Endometrial microvascular endothelial cells (primary cell): ENCODE results near the gene SF3B6. TPM values are rescaled to one million over a fixed set of nuclear protein-coding genes. Genes with fewer than 3 reads are reported as not detected.
"Not testable (repeated sequence)": the region's sequence is repeated elsewhere in the genome, so short reads cannot be mapped to it uniquely, and the experiment has no call there.

ENCODE experiments used
- in situ Hi-C: cut with HindIII; loops from 2 replicates; pipeline ENCODE4 v1.10.0; 2017; ENCODE audit warnings: low sequenced_read_pairs, low pct_unique_long_range_greater_than_20kb; ENCODE audit errors: inconsistent ontology term
- total RNA-seq: library from RNA; depleted of rRNA; stranded (reverse); fragments of >200 nt; gene quantifications from one replicate; pipeline ENCODE4 v1.2.3, GENCODE V29; 2015; ENCODE audit errors: inconsistent ontology term

SF3B6 gene
- total RNA-seq, 1 donor from 2014 or later: 145 TPM

DNA sequence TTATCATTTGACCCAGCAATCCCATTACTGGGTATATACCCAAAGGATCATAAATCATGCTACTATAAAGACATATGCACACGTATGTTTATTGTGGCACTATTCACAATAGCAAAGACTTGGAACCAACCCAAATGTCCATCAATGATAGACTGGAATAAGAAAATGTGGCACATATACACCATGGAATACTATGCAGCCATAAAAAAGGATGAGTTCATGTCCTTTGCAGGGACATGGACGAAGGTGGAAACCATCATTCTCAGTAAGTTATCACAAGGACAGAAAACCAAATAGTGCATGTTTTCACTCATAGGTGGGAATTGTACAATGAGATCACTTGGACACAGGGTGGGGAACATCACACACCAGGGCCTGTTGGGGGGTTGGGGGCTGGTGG is 24.6 kb upstream of the SF3B6 start:
- in situ Hi-C loops: not testable (repeated sequence)

- in situ Hi-C loops: not testable (repeated sequence)
Measured at GRCh38 chr2:24095171-24095677, 19.1 kb upstream of the SF3B6 start.

- in situ Hi-C loops: not testable (repeated sequence)
Measured at GRCh38 chr2:24093270-24093669, 17.1 kb upstream of the SF3B6 start.

DNA sequence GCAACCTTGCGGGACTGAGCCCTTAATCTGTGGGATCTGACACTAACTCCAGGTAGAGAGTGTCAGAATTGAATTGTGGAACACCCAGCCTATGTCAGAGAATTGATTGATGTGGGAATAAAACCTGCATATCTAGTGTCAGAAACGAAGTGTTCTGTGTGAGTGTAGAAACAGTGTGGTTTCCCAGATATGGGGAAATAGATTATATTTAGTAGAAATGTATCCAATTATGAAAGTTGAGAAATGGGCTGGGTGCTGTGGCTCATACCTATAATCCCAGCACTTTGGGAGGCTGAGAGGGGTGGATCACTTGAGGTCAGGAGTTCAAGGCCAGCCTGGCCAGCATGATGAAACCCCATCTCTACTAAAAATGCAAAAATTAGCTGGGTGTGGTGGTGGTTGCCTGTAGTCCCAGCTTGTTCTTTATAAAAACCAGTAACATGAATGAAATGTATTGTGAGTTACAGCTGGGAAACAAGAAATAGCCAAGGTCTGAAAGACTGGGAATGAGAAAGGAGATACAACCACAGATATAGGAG is 12.8 kb upstream of the SF3B6 start:
- in situ Hi-C loops: no loop called here

DNA sequence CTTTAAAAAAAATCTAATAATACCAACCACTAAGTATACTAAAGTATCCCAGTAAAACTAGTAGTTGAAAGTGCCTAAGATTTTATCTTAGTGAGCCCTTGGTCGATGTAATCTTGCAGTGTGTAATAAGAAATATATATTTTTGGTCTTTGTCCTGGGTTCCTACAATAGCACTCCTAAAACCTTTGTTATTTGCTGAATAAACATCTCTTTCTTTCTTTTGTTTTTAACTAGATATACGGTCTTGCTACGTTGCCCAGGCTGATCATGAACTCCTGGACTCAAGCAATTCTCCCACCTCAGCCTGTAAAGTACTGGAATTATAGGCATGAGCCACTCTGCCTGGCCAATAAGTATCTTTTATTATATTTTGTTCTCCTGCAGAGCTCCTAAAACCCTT is 10.9 kb upstream of the SF3B6 start:
- in situ Hi-C loops: no loop called here

GRCh38 chr2:24086241-24086640 is 10.1 kb upstream of the SF3B6 start:
- in situ Hi-C loops: no loop called here

DNA sequence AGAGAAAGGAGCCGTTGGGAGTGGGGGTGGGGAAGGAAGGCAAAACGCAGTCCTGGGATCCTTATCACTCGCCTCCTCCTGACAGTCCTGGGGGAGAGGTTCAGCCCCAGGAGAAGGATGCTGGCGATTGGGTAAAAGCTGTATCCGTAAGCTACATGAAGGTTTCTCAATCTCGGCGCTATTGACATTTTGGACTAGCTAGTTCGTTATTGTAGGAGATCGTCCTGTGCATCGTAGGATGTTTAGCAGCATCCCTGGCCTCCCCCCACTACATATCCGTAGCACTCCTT is 9.0 kb upstream of the SF3B6 start:
- in situ Hi-C loops: no loop called here

DNA sequence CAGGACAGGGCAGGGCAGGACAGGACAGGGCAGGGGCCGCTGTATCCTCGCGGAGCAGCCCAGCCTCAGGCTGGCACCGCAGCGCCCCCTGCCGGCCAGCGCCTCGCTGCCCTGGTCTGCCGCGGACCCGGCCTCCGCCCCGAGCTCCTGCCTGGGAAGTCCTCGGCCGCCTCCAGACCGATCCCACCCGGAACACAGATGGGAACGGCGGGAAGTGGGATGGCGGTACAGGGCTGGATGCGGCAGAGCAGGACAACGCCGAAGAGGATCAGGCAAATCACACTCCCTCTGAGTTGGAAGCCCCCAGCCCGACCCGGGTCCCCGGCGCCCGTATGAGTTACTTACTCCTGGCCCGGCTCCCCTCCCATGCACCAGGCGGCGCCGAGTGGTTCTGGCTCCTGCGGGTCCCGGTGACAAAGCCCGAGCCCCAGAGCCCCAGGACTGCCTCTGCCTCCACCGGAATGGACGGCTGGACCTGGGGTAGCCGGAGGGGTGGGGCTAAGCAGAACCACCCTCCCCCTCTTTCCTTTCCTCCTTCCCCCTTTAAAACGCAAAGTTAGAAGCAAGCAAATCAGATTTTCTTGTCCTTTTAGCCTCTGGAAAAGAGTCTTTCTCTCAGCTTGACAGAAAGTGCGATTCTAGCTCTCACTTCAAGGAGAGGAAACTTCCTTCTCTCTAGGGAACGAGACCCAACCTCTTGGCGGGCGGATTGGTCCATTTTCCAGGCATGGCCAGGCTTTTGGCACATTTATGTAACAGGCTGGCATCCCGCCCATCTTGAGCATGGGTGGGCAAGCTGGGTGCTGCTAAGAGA is 8.5 kb upstream of the SF3B6 start, which contains the start of gene TP53I3:
TSS of gene TP53I3 (minus strand) at position 449 of the 814 bp plus-strand sequence. CDS start 508 bp downstream, outside the sequence.
- in situ Hi-C loops: no loop called here

- in situ Hi-C loops: no loop called here
Measured at GRCh38 chr2:24083567-24084385, 7.7 kb upstream of the SF3B6 start.

GRCh38 chr2:24082787-24083566 is 6.9 kb upstream of the SF3B6 start:
- in situ Hi-C loops: no loop called here

DNA sequence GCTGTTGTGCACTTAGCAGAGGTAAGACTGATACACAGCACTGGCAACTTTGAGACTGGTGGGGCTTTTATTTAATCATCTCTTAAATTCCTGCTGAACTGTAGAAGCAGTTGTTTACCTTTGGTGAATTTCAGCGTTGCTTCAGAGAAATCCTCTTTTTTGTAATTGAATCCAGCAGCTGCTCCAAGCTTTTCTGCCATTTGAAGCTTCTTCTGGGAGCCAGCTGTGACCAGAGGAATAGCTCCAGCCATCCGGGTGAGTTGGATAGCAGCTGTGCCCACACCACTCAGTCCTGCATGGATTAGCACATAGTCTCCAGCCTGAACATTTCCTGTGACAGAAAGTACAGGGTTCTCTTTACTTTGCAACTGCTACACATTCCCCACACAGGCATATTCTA is 4.6 kb upstream of the SF3B6 start:
- in situ Hi-C loops: no loop called here

GRCh38 chr2:24077879-24078278 is 1.8 kb upstream of the SF3B6 start:
- in situ Hi-C loops: no loop called here

GRCh38 chr2:24077535-24077877 is 1.4 kb upstream of the SF3B6 start:
- in situ Hi-C loops: no loop called here

DNA sequence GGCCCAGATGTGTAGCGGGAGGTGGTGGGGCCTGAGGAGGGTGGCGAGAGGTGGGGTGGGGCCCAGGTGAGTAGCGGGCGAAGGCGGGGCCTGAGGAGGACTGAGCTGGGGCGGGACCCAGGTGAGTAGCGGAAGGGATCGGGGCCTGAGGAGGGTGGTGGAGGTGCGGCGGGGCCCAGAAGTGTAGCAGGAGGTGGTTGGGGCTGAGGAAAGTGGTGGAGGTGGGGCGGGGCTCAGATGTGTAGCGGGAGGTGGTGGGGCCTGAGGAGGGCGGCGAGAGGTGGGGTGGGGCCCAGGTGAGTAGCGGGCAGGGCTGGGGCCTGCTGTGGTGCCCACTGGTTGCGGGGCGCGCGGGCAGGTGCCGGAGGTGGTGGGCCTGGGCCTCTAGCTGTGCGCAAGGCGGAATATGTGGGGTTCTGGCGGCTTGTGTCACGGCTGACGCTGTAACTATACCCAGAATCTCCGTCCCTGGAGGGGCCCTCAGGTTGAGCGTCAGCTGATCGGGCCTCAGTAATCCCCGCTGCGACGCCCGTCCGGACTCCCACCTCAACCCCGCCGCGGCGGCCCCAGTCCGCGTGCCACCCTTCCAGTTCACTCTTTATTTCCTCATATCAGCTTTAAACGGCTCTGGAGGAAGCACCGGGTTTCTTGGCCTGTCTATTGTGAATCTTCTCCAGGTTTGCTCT is 866 bp upstream of the SF3B6 start:
- in situ Hi-C loops: no loop called here

- in situ Hi-C loops: no loop called here
Measured at GRCh38 chr2:24075259-24075658, 867 bp downstream of the SF3B6 start.

DNA sequence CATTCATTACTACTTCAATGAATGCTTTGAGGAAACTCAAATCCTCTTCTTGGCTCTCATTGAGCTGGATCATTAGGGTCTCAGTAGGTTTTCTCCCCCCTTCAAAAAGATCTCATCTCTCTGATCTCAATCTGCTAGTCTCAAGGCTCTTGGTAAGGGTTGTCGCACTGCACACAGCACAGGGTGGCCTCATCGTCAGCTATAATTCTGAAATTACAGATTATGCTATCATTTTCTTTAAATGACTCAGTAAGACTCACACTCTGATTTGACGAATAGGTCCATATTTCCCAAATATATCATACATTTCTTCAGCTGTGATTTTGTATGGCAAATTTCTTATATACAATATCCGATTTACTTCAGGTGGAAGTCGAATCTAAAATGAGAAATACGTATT is 2.3 kb downstream of the SF3B6 start:
- in situ Hi-C loops: no loop called here

DNA sequence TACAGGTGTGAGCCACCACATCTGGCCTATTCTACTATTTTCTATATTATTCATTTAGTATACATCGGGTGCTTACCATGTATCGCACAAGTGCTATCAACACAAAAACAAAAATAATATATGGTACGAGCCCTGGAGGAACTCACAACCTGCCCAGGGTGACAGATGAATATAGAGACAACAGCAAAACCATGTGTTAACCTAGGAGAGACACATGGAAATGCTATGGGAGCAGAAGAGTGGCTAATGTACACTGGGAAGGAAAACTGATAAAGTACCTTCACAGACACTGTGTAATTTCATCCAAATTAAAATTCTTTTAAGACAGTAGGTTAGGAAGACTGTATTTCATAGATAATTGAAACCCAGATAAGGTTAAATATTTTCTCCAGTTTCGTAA is 3.9 kb downstream of the SF3B6 start:
- in situ Hi-C loops: no loop called here

GRCh38 chr2:24065341-24065740 is 10.8 kb downstream of the SF3B6 start:
- in situ Hi-C loops: no loop called here
